Activated naive CD4-positive, alpha-beta T cell (primary cell): ENCODE measurements around the gene PARVB.

Experiments
- DNase-seq, 4 experiments: peaks; one replicate each; lab custom pipeline; 2025; lab: John Stamatoyannopoulos, UW

PARVB gene

GRCh38 chr22:44184006-44184405, 159.9 kb downstream of the PARVB start:
- no peak for DNase-seq

GRCh38 chr22:44185237-44186120, 161.4 kb downstream of the PARVB start:
- no peak for DNase-seq

GRCh38 chr22:44186121-44186510, 162.0 kb downstream of the PARVB start:
- DNase-seq = no peak

GRCh38 chr22:44186737-44187136, 162.6 kb downstream of the PARVB start:
- DNase-seq = no peak

- no peak for DNase-seq
Observed at GRCh38 chr22:44187652-44188230, 163.6 kb downstream of the PARVB start.

- DNase-seq = no peak
Observed at GRCh38 chr22:44188316-44188715, 164.2 kb downstream of the PARVB start.

- no peak for DNase-seq
Observed at GRCh38 chr22:44188986-44189630, 165.0 kb downstream of the PARVB start.

GRCh38 chr22:44190381-44190976, 166.4 kb downstream of the PARVB start:
- DNase-seq = no peak

- DNase-seq = no peak
Observed at GRCh38 chr22:44191036-44191454, 166.9 kb downstream of the PARVB start.

GRCh38 chr22:44192098-44192815, 168.2 kb downstream of the PARVB start:
- DNase-seq = peak in 2 of 4 experiments; percentile 7 to 9

GRCh38 chr22:44192816-44193534, 168.9 kb downstream of the PARVB start:
- DNase-seq = no peak

GRCh38 chr22:44193535-44193891, 169.4 kb downstream of the PARVB start:
- no peak for DNase-seq

- DNase-seq = no peak
Observed at GRCh38 chr22:44194569-44194968, 170.5 kb downstream of the PARVB start.

GRCh38 chr22:44195189-44195871, 171.2 kb downstream of the PARVB start:
- no peak for DNase-seq

GRCh38 chr22:44196241-44196640, 172.1 kb downstream of the PARVB start:
- no peak for DNase-seq

- DNase-seq = no peak
Observed at GRCh38 chr22:44196731-44197131, 172.6 kb downstream of the PARVB start.

- no peak for DNase-seq
Observed at GRCh38 chr22:44197271-44197670, 173.2 kb downstream of the PARVB start.

GRCh38 chr22:44199164-44199563, 175.1 kb downstream of the PARVB start:
- no peak for DNase-seq

GRCh38 chr22:44199866-44200265, 175.8 kb downstream of the PARVB start:
- DNase-seq = no peak

- DNase-seq = no peak
Observed at GRCh38 chr22:44200451-44200850, 176.3 kb downstream of the PARVB start.
